Hematopoietic multipotent progenitor cell treated with erythropoietin and hydrocortisone succinate and interleukin-3 and kit ligand, for 15 days (in vitro differentiated cells): Measurements from ENCODE around the gene EHBP1.

Source experiments
- DNase-seq: peaks from one replicate; pipeline ENCODE4 v3.0.0-alpha.2; 2015; ENCODE audit warnings: low spot score

The EHBP1 gene

DNA sequence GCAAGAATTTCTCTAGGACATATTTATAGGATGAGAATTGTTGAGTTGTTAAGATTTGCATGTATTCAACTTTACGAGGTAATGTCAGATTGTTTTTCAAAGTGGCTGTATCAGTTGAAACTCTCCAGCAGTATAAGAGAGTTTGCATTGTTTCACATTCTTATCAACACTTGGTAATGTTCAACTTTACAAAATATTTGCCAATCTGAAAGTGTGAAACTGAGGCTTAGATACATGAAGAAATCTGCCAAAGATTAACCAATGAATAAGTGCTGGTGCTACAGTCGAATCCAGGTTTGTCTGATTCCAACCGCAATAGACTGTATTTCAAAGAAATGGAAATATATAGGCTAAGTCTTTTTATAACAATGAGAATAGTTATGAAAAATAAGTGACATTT lies 117.0 kb downstream of the EHBP1 start:
- DNase-seq, result no peak

GRCh38 chr2:62824388-62824787 lies 118.9 kb downstream of the EHBP1 start:
- no peak for DNase-seq

GRCh38 chr2:62826141-62826540 lies 120.6 kb downstream of the EHBP1 start:
- no peak for DNase-seq

GRCh38 chr2:62826953-62827675 lies 121.6 kb downstream of the EHBP1 start:
- DNase-seq, result no peak

DNA sequence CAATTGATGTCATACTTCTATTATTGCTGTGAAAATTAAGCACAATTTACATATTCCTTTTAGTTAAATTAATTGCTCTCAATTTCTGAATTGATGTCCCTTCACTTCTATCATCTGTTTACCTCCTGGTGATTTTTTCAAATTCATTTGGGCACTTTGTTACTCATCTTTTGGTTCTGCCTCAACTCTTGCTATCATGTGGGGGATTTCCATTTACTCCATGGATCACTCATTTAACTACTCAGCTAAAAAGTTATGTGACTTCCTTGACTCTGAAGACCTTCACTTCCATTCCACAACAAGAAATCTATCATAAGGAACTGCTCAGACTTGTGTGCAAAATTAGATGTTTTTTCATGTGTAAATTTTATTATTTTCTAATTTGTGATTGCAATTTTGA lies 126.2 kb downstream of the EHBP1 start:
- DNase-seq, result no peak

DNA sequence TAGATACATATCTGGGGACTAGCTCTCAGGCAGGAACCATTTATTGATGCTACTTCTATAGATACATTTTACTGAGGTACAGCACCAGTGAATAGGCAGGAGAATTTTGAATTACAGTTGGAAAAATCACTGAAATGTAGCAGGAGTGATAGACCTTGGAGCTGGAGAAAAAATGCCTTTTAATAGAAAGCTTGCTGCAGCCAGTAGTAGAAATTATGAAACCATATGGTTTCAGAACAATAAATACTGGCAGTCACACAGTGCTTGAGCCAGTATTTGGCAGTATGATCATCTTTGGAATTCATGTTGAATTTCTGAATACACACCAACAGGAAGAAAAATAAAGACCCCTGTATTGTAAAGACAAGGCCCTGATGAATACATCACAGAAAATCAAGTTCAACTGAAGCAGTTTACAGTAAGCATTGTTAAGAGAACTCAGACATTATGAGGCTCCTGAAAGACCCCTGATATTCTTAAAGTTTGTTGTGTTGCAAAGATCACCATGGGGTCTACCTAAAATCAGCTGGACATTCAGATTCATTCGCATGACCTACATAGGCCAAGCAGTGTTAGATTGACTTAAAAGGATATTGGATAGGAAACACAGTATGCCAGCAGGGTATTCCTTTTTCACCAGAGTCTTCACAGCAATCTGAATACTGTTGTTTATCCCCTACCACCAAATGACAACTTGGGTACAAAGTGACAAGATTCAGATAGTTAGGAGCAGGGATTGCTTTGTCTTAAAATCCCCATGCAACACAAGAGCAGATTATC lies 139.0 kb downstream of the EHBP1 start:
- DNase-seq, result no peak

- no peak for DNase-seq
Measured at GRCh38 chr2:62845256-62845655, 139.7 kb downstream of the EHBP1 start.

GRCh38 chr2:62852254-62852653 lies 146.7 kb downstream of the EHBP1 start:
- no peak for DNase-seq

GRCh38 chr2:62854600-62855514 lies 149.3 kb downstream of the EHBP1 start:
- DNase-seq, result no peak

- no peak for DNase-seq
Measured at GRCh38 chr2:62856228-62857040, 150.9 kb downstream of the EHBP1 start.

GRCh38 chr2:62857139-62857931 lies 151.8 kb downstream of the EHBP1 start:
- DNase-seq, result no peak

DNA sequence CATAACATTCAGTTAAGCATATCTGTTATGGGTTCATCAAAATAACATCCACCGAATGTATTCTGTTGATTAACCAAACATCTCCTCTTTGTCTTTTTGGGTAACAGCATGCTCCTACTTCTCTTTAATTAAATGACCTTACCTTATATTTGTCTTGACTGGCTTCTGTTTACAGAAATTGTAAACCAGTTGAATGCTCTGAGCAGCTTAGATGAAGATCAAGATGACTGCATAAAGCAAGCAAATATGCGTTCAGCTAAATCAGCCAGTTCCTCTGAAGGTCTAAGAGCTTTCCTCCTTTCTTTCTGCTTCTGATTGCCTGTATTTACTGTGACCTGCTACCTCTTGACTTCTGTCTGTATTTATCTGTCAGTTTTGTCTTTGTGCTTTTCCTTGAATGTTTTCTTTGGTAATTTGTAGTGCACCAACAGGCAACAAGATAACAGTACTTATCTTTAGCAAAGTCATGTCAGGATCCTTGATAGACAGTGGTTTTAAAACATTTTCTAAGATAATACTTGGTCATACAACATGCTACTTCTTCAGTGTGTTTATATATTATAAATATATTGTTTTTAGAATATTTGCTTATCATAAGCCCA lies 152.8 kb downstream of the EHBP1 start:
- DNase-seq, result peak; percentile 4

GRCh38 chr2:62868947-62869346 lies 163.4 kb downstream of the EHBP1 start:
- DNase-seq, result no peak

DNA sequence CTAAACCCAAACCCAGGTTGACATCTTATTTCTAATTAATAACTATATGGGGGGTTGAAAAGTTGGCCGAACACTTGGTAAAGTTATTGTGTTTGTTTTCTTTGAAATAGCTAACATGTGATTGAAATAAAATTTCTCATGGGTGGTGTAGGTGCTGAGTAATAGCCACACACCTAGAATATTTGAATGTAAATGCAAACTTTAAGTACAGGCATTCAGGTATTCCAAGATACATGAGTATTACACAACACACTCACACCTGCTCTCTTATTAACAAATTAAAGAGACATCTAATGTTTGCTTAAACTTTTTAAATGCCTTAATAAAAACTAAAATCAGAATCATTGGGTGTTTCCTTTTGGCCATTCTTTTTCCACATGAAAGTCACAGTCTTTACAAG lies 165.5 kb downstream of the EHBP1 start:
- DNase-seq, result no peak

- no peak for DNase-seq
Measured at GRCh38 chr2:62871506-62871905, 166.0 kb downstream of the EHBP1 start.

DNA sequence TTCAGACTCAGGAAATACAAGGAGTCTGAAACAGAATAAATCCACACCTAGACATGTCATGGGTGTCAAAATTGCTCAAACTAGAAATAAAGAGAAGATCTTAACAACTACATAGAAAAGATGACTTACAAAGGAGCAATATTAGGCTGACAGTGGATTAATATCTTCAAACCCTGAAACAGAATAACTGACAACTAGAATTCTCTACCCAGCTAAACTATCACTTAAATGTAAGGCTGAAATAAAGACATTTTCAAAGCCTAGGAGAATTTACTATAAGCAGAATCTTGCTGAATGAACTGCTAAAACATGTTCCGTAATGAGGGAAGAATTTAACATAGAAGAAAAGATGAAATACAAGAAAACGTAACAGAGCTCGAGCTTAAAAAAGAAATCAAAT lies 168.1 kb downstream of the EHBP1 start:
- no peak for DNase-seq

DNA sequence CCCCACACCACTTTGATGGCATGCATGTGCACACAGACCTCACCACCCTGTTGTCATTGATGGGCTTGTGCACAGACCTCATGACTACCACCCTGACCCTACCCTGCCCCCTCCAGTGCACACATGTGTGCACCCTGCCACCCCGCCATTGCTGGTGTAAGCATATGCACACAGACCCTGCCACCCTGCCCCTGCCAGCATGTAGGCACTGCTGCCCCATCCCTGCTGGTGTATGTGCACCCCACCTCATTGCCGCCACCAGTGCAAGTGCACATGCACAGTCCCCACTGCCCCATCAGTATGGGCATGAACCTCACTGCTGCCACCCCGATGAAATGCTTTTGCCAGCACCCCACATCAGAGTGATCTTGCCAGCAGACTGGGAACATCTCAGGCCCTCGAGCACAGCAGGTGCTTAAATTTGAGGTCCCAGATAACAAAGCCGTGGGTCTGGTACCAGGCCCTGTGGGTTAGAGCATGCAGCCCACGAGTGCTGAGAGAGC lies 169.4 kb downstream of the EHBP1 start:
- DNase-seq, result no peak

DNA sequence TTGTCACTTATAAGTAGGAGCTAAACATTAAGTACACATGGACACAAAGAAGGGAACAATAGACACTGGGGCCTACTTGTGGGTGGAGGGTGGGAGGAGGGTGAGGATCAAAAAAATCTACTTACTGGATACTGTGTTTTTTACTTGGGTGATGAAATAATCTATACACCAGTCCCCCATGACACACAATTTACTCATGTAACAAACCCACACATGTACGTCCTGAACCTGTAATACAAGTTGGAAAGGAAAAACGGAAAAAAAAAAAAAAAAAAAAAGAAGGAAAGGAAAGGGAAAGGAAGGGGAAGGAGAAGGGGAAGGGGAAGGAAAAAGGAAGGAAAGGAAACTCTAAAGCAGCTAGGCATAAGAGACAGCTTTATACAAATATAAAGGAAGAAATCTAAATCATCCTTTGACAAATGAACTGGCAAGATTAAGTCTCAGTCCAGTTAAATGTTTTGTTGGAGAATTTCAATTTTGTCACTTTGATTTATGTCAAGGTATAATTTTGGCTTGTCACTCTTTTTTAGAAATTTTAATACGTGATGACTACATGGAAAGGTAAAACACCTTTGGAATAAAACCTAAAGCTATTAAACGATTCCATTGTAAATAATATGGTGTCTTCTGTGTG lies 175.8 kb downstream of the EHBP1 start:
- DNase-seq, result no peak

DNA sequence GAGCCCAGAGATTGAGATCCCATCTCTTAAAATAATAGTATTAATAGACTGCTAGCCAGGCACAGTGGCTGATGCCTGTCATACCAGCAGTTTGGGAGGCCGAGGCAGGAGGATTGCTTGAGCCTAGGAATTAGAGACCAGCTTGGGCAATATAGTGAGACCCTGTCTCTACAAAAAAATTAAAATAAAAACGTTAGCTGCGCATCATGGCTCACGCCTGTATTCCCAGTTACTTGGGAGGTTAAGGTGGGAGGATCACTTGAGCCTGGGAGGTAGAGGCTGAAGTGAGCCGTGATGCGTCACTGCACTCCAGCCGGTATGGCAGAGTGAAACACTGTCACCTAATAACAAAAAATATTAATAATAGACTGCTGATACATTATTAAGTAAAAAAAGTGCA lies 178.1 kb downstream of the EHBP1 start:
- no peak for DNase-seq

- DNase-seq, result no peak
Measured at GRCh38 chr2:62884086-62884485, 178.6 kb downstream of the EHBP1 start.
